Right lobe of liver (tissue), 6 donors: Measurements from ENCODE around the gene NR2F6. TPM values are rescaled to one million over a fixed set of nuclear protein-coding genes. Genes with fewer than 3 reads are reported as not detected.
A peak's percentile ranks its signal among the peaks of the same experiment; 100 is the strongest.

Experiments
- ATAC-seq, 4 donors: fragments of 200-7000 bp; cut with Tn5 transposase; one replicate each; pipeline ENCODE4 v1.9.1; 2020; ENCODE audit warnings: mild to moderate bottlenecking in 4 of 4, moderate library complexity in 4 of 4
- DNase-seq, 3 donors: peaks; one replicate each; pipeline ENCODE4 v3.0.0-alpha.2; 2020
- H3K27ac ChIP-seq, 3 donors: fragments of 200-600 bp; one replicate each; pipeline ENCODE4 v1.8.0; 2022
- H3K27me3 ChIP-seq, 2 donors: fragments of 200-600 bp; one replicate each; pipeline ENCODE4 v1.8.0; 2022
- H3K36me3 ChIP-seq, 4 donors: fragments of 200-600 bp; sonication (generic) in 1 of 4; one replicate each; pipeline versions ENCODE4 v1.5.1 to v1.8.0; 2017 to 2022; ENCODE audit warnings: control low read depth in 1 of 4
- H3K4me1 ChIP-seq, 4 donors: fragments of 200-600 bp; sonication (generic) in 1 of 4; one replicate each; pipeline versions ENCODE4 v1.5.1 to v1.8.0; 2017 to 2022; ENCODE audit warnings: control low read depth in 1 of 4
- H3K4me3 ChIP-seq, 3 donors: fragments of 200-600 bp; one replicate each; pipeline ENCODE4 v1.8.0; 2022
- H3K9me3 ChIP-seq, 4 donors: fragments of 200-600 bp; sonication (generic) in 1 of 4; one replicate each; pipeline versions ENCODE4 v1.5.1 to v1.8.0; 2017 to 2022; ENCODE audit warnings: control low read depth in 1 of 4
- POLR2A ChIP-seq: fragments of 450-650 bp; IDR thresholded peaks from one replicate; pipeline ENCODE4 v1.6.1; 2017; ENCODE audit warnings: antibody characterized with exemption, mild to moderate bottlenecking
- WGBS: methylation state at CpG from one replicate; pipeline ENCODE4 v1.1.6; 2018; ENCODE audit warnings: low coverage, low lambda C conversion rate; ENCODE audit not compliant: insufficient coverage; ENCODE audit errors: missing lambda C conversion rate; 5-methylcytosine and 5-hydroxymethylcytosine counted together
- intact Hi-C, 2 donors: fragments of 100-400 bp; cut with DNase I; formaldehyde crosslinking; loops; one replicate each; pipeline versions ENCODE4 v1.11.2 to v1.14.1; 2022
- total RNA-seq, 6 experiments: library from RNA; depleted of rRNA in 2 of 6; stranded (reverse); fragments of >200 nt in 2 of 6; fragmentation: NEBNext Ultra II Directional in 3 of 6; extraction: Animal tissue kit (Norgen Biotek cat#: 25700) in 3 of 6; gene quantifications; one replicate each; pipeline versions ENCODE4 v1.1.0 to v1.2.4, GENCODE V29; 2016 to 2023
- TF ChIP-seq, protein P1 (sequence below), 4 donors: fragments of 200-600 bp in 3 of 4; fragments of 450-650 bp in 1 of 4; IDR thresholded peaks; one replicate each; pipeline versions ENCODE4 v1.5.1 to v1.8.0; 2016 to 2022; ENCODE audit warnings: antibody characterized with exemption in 4 of 4, mild to moderate bottlenecking in 2 of 4
- donor health status: DM: no; HTN: yes; CAD: no.
- donor health status: DM: no; HTN: no; CAD: no.
- donor health status: DM: no; HTN: no; CAD: no.
- donor health status: DM: no; HTN: yes; CAD: no.
- donor health status: DM: no; HTN: yes; CAD: no.

The NR2F6 gene
- total RNA-seq, 6 experiments from 2014 or later: 48.5 to 105 (median 80.9) TPM

DNA sequence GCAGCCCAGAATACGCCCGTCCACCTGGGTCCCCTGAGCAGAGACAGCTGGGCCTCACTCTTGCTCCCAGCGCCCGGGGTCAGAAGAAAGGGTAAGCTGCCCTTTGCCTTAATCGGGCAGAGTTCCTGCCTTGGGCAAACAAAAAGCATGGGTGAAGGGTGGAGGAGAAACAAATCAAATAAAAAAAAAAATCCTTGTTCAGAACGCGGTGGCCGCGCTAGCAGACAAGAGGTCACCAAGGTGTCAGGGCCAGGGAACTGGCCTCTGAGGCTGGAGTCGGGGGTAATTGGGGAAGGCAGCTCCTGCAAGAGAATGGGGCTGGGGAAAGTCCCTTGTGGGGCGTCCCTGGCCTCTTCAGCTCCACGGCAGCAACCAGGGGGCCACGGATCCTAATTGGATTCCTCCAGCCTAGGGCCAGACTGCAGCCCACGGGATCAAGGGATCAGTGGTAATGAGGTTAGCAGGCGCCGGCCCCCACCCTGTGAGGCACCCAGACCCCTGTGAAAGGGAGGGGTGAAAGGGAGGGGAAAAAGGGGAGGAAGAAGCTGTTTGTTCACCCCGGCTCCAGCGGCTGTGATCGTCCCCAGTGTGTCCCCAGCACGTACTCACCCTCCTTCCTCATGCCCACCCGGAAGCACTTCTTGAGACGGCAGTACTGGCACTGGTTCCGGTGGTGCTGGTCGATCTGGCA lies 5.5 kb downstream of the NR2F6 start:
- peak; percentile 18 to 53 (median 32) for ATAC-seq
- TF ChIP-seq, protein P1, sequence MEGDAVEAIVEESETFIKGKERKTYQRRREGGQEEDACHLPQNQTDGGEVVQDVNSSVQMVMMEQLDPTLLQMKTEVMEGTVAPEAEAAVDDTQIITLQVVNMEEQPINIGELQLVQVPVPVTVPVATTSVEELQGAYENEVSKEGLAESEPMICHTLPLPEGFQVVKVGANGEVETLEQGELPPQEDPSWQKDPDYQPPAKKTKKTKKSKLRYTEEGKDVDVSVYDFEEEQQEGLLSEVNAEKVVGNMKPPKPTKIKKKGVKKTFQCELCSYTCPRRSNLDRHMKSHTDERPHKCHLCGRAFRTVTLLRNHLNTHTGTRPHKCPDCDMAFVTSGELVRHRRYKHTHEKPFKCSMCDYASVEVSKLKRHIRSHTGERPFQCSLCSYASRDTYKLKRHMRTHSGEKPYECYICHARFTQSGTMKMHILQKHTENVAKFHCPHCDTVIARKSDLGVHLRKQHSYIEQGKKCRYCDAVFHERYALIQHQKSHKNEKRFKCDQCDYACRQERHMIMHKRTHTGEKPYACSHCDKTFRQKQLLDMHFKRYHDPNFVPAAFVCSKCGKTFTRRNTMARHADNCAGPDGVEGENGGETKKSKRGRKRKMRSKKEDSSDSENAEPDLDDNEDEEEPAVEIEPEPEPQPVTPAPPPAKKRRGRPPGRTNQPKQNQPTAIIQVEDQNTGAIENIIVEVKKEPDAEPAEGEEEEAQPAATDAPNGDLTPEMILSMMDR (IDR thresholded peaks at IDR 0.05): no peak
- TF ChIP-seq POLR2A: no peak
- peak in 2 of 3 donors; percentile 77 to 81 for DNase-seq
- no peaks in the 10 kb centered on the region for H3K27me3 ChIP-seq
- H3K4me3 ChIP-seq: peak overlapping the region in 2 of 3 donors; percentile 31 to 36
- peaks cover 0 to 8% (median 4%) of the 10 kb centered on the region in 4 donors for H3K36me3 ChIP-seq
- H3K9me3 ChIP-seq: no peaks in the 10 kb centered on the region
- H3K27ac ChIP-seq: peak overlapping the region in 2 of 3 donors; percentile 11 to 81
- peaks cover 0 to 63% (median 22%) of the 10 kb centered on the region in 4 donors for H3K4me1 ChIP-seq
- WGBS: 20% methylated on average over 17 of the region's 24 CpGs
- intact Hi-C loops: no loop called here

DNA sequence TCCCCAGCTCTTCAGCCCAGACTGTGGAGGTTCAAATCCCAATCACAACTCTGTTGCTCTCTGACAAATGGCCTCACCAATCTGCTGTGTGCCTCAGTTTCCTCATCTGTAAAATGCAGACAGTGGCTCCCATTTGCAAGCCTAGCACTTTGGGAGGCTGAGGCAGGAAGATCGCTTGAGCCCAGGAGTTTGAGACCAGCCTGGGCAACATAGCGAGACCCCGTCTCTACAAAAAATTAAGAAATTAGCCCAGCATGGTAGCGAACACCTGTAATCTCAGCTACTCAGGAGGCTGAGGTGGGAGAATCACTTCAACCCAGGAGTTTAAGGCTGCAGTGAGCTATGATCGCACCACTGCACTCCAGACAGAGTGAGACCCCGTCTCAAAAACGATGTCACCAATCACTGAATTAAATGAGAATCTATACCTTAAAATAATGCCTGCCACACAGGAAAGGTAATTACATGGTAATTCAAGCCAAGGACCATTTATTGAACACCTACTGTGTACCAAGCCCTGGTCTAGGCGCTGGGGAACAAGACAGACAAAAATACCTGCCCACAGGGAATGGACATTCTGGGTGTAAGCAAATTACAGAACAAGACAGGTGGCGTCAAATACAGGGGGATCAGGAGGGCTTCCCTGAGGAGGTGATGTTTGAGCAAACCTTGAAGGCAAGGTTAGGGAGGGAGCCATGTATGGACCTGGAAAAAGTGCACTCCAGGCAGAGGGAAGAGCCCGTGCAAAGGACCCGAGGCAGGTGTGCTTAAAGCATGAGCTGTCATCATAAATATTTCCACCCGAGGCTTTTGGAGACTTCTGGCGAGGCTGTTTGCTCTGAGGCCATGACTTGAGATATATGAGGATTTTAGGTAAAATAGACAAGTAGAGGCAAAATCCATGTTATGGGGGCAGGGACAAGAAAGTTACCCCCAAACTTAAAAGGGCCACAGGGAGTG lies 7.7 kb downstream of the NR2F6 start:
- H3K4me3 ChIP-seq: no peak overlapping the region
- DNase-seq (no peak), ATAC-seq (no peak)
- H3K27ac ChIP-seq: no peak overlapping the region
- intact Hi-C loops: no loop called here
- TF ChIP-seq POLR2A: no peak
- TF ChIP-seq, protein P1 (IDR thresholded peaks at IDR 0.05): no peak
- WGBS: 89% methylated on average over 11 of the region's 13 CpGs
- peaks cover 0 to 68% (median 22%) of the 10 kb centered on the region in 4 donors for H3K4me1 ChIP-seq
- no peaks in the 10 kb centered on the region for H3K27me3 ChIP-seq
- peaks cover 0 to 13% (median 4%) of the 10 kb centered on the region in 4 donors for H3K36me3 ChIP-seq
- H3K9me3 ChIP-seq: no peaks in the 10 kb centered on the region

DNA sequence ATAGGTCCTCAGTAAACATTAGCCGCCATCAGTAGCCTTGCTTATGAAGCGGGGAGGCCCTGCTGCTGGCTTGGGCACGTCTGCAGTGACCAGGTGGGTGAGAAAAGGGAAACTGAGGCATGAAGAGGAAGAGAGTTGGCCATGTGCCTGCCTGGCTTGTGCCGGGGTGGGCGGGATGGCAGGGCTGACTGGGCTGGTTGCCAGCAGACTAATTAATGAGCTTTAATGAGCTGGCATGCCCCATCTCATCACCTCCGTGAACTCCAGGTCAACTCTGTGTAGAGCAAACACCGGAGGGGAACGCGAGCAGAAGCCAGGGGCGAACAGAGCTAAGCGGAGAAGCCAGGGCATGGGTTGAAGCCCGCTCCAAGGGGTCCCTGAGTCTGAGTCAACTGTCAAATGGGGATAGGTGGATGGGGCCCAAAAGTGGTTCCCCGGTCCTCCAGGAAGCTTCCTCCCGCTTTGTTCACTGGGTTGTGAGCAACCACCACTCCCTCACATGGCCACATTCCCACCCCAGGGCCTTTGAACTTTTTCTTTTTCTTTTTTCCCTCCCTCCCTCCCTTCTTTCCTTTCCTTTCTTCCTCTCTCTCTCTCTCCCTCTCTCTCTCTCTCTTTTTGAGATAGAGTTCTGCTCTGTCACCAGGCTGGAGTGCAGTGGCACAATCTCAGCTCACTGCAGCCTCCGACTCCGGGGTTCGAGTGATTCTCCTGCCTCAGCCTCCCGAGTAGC lies 8.7 kb downstream of the NR2F6 start:
- no peaks in the 10 kb centered on the region for H3K27me3 ChIP-seq
- intact Hi-C loops: no loop called here
- H3K4me1 ChIP-seq: peaks cover 0 to 58% (median 19%) of the 10 kb centered on the region in 4 donors
- no peak overlapping the region for H3K4me3 ChIP-seq
- no peak for ATAC-seq
- no peak for DNase-seq
- H3K27ac ChIP-seq: peak overlapping the region in 1 of 3 donors; percentile 60
- TF ChIP-seq POLR2A: no peak
- TF ChIP-seq, protein P1 (IDR thresholded peaks at IDR 0.05): no peak
- H3K36me3 ChIP-seq: peaks cover 0 to 24% (median 5%) of the 10 kb centered on the region in 4 donors
- H3K9me3 ChIP-seq: no peaks in the 10 kb centered on the region
- WGBS: 69% methylated on average over 9 of the region's 18 CpGs
